H1 (cell line): ENCODE data around the gene SKAP2. TPM values are rescaled to one million over a fixed set of nuclear protein-coding genes. Genes with fewer than 3 reads are reported as not detected.

Source experiments
- RNF2 ChIP-seq: fragments of 200-900, 300-1000 bp; sonication (generic); IDR thresholded peaks from 2 replicates; pipeline ENCODE4 v1.7.1; 2016; ENCODE audit warnings: borderline replicate concordance, low read depth, mild to moderate bottlenecking, antibody characterized with exemption, low read length; ENCODE audit not compliant: poor library complexity, severe bottlenecking; ENCODE audit errors: missing control alignments
- polyA plus RNA-seq, 7 experiments: library from polyadenylated mRNA; depleted of rRNA in 3 of 7; stranded (reverse) in 5 of 7; unstranded in 2 of 7; fragments of >200 nt in 5 of 7; fragments of 200-250 nt in 2 of 7; gene quantifications; 1 replicate in 5 of 7; 2 replicates in 1 of 7; 4 replicates in 1 of 7; pipeline versions ENCODE4 v1.2.1 to v1.2.3, GENCODE V29; 2011 to 2013; ENCODE audit warnings: missing spikeins in 2 of 7, mixed read lengths in 2 of 7
- total RNA-seq: library from RNA; stranded (reverse); fragmentation: NEBNext Ultra II Directional; extraction: Animal tissue kit (Norgen Biotek cat#: 25700); gene quantifications from 2 replicates; pipeline ENCODE4 v1.2.1, GENCODE V29; 2021

SKAP2 gene
- total and polyA plus RNA-seq, 2 of the 8 experiments (the other 6 are each of a cell fraction or from before 2014, with no cell fraction given), result 0.53 to 5.1 TPM

- TF ChIP-seq RNF2, result no peak
Observed at GRCh38 chr7:26688936-26689506, 175.4 kb downstream of the SKAP2 start (continued).
